GM12892 (cell line): ENCODE measurements around the gene BUD13.
"Not testable (repeated sequence)": the region's sequence is repeated elsewhere in the genome, so short reads cannot be mapped to it uniquely, and the experiment has no call there.

Source experiments
- DNase-seq: peaks from one replicate; pipeline ENCODE4 v3.0.0; 2011; ENCODE audit not compliant: insufficient read length
- FAIRE-seq: peaks from 2 replicates; lab custom pipeline; 2011; peaks lifted over from hg19 to GRCh38; lab: Jason Lieb, UNC
- POLR2A ChIP-seq: IDR thresholded peaks from 2 replicates; pipeline ENCODE4 v1.6.1; 2011; ENCODE audit warnings: low read depth, low read length, control low read depth
- POLR2AphosphoS5 ChIP-seq: IDR thresholded peaks from 2 replicates; pipeline ENCODE4 v1.6.1; 2011; ENCODE audit warnings: low read depth, low read length, control low read depth
- TAF1 ChIP-seq: IDR thresholded peaks from 2 replicates; pipeline ENCODE4 v1.6.1; 2011; ENCODE audit warnings: low read depth, mild to moderate bottlenecking, control low read depth, low read length, borderline replicate concordance

BUD13 gene

GRCh38 chr11:116807601-116808261 is 34.9 kb upstream of the BUD13 start:
- TF ChIP-seq POLR2AphosphoS5: no peak
- no peak for TF ChIP-seq TAF1
- no peak for TF ChIP-seq POLR2A
- DNase-seq (no peak), FAIRE-seq (no peak)

- FAIRE-seq (no peak), DNase-seq (no peak)
- TF ChIP-seq POLR2A (no peak), TAF1 (no peak), POLR2AphosphoS5 (no peak)
Measured at GRCh38 chr11:116804001-116804400, 31.2 kb upstream of the BUD13 start.

GRCh38 chr11:116801662-116802061 is 28.9 kb upstream of the BUD13 start:
- not testable (repeated sequence) for FAIRE-seq, DNase-seq

GRCh38 chr11:116800610-116801009 is 27.8 kb upstream of the BUD13 start:
- DNase-seq (no peak), FAIRE-seq (no peak)
- no peak for TF ChIP-seq TAF1
- no peak for TF ChIP-seq POLR2A
- no peak for TF ChIP-seq POLR2AphosphoS5

GRCh38 chr11:116798368-116798767 is 25.6 kb upstream of the BUD13 start:
- FAIRE-seq (no peak), DNase-seq (no peak)
- no peak for TF ChIP-seq POLR2AphosphoS5
- TF ChIP-seq TAF1: no peak
- no peak for TF ChIP-seq POLR2A

GRCh38 chr11:116797816-116798215 is 25.0 kb upstream of the BUD13 start:
- DNase-seq (no peak), FAIRE-seq (no peak)

GRCh38 chr11:116796548-116796947 is 23.8 kb upstream of the BUD13 start:
- TF ChIP-seq POLR2A: no peak
- no peak for TF ChIP-seq TAF1
- TF ChIP-seq POLR2AphosphoS5: no peak
- DNase-seq: no peak
- FAIRE-seq: no peak

More at GRCh38 chr11:116797816-116798215, 25.0 kb upstream of the BUD13 start:
- no peak for TF ChIP-seq TAF1
- no peak for TF ChIP-seq POLR2AphosphoS5
- TF ChIP-seq POLR2A: no peak

- no peak for TF ChIP-seq TAF1
- TF ChIP-seq POLR2AphosphoS5: no peak
- no peak for TF ChIP-seq POLR2A
- no peak for FAIRE-seq
- no peak for DNase-seq
Measured at GRCh38 chr11:116794851-116795250, 22.1 kb upstream of the BUD13 start.

GRCh38 chr11:116793772-116794097 is 20.9 kb upstream of the BUD13 start:
- DNase-seq: no peak
- no peak for FAIRE-seq
- TF ChIP-seq POLR2AphosphoS5: no peak
- TF ChIP-seq POLR2A: no peak
- TF ChIP-seq TAF1: no peak

- DNase-seq: no peak
- no peak for FAIRE-seq
- TF ChIP-seq POLR2AphosphoS5: no peak
- no peak for TF ChIP-seq POLR2A
- no peak for TF ChIP-seq TAF1
Measured at GRCh38 chr11:116792869-116793771, 20.3 kb upstream of the BUD13 start.

- FAIRE-seq: peak; percentile 24
- TF ChIP-seq TAF1 (no peak), POLR2AphosphoS5 (no peak), POLR2A (no peak)
- DNase-seq: no peak
Measured at GRCh38 chr11:116792144-116792868, 19.5 kb upstream of the BUD13 start.

- no peak for FAIRE-seq
- DNase-seq: no peak
- TF ChIP-seq POLR2A: no peak
Measured at GRCh38 chr11:116791813-116792143, 19.0 kb upstream of the BUD13 start, which contains the start of gene APOA5. Gene APOA5, minus strand, starts transcription at chr11:116791879. Its CDS starts 19 bp downstream, at chr11:116791860.
